Activated CD4-positive, CD25-positive, alpha-beta regulatory T cell treated with anti-CD3 and anti-CD28 coated beads, Interleukin-2, amount 50 U/mL, for 24 hours (primary cell): ENCODE results near the gene CTSH.
A peak's percentile ranks its signal among the peaks of the same experiment; 100 is the strongest.

Experiments used
- ATAC-seq, 2 donors: fragments of 150-1000 bp; cut with Tn5 transposase; one replicate each; pipeline ENCODE4 v1.10.0; 2021; ENCODE audit warnings: mild to moderate bottlenecking in 1 of 2, moderate library complexity in 1 of 2

Gene CTSH

GRCh38 chr15:78977591-78978347 lies 32.9 kb upstream of the CTSH start:
- ATAC-seq = no peak

- ATAC-seq = peak in 1 of 2 donors; percentile 55
Observed at GRCh38 chr15:78977091-78977571, 32.3 kb upstream of the CTSH start.

GRCh38 chr15:78976691-78977090 lies 31.8 kb upstream of the CTSH start:
- ATAC-seq = no peak

- ATAC-seq = no peak
Observed at GRCh38 chr15:78974272-78974918, 29.5 kb upstream of the CTSH start.

GRCh38 chr15:78969687-78970349 lies 25.0 kb upstream of the CTSH start:
- no peak for ATAC-seq

GRCh38 chr15:78968539-78969271 lies 23.9 kb upstream of the CTSH start:
- ATAC-seq = no peak

- no peak for ATAC-seq
Observed at GRCh38 chr15:78968114-78968513, 23.3 kb upstream of the CTSH start.

GRCh38 chr15:78960308-78960707 lies 15.5 kb upstream of the CTSH start:
- no peak for ATAC-seq

- no peak for ATAC-seq
Observed at GRCh38 chr15:78959360-78959759, 14.5 kb upstream of the CTSH start.

- no peak for ATAC-seq
Observed at GRCh38 chr15:78957416-78958093, 12.7 kb upstream of the CTSH start.

GRCh38 chr15:78956937-78957336 lies 12.1 kb upstream of the CTSH start:
- no peak for ATAC-seq

GRCh38 chr15:78955355-78955754 lies 10.5 kb upstream of the CTSH start:
- ATAC-seq = no peak

- no peak for ATAC-seq
Observed at GRCh38 chr15:78951841-78952238, 7.0 kb upstream of the CTSH start.

- ATAC-seq = peak in 1 of 2 donors; percentile 36
Observed at GRCh38 chr15:78950902-78951840, 6.3 kb upstream of the CTSH start.

GRCh38 chr15:78950343-78950742 lies 5.5 kb upstream of the CTSH start:
- no peak for ATAC-seq

GRCh38 chr15:78949461-78949860 lies 4.6 kb upstream of the CTSH start:
- no peak for ATAC-seq

GRCh38 chr15:78947506-78947905 lies 2.7 kb upstream of the CTSH start:
- ATAC-seq = no peak

- ATAC-seq = no peak
Observed at GRCh38 chr15:78946493-78946892, 1.6 kb upstream of the CTSH start.

- no peak for ATAC-seq
Observed at GRCh38 chr15:78944202-78944625, 632 bp downstream of the CTSH start.

- no peak for ATAC-seq
Observed at GRCh38 chr15:78943692-78944091, 1.2 kb downstream of the CTSH start.

GRCh38 chr15:78942741-78943140 lies 2.1 kb downstream of the CTSH start:
- ATAC-seq = no peak
